Endodermal cell (in vitro differentiated cells): ENCODE data around the gene GABRB1. TPM values are rescaled to one million over a fixed set of nuclear protein-coding genes. Genes with fewer than 3 reads are reported as not detected.

Experiments used
- DNase-seq: peaks from one replicate; pipeline ENCODE4 v3.0.0-alpha.2; 2017
- H3K27ac ChIP-seq: 2 replicates; pipeline ENCODE4 v1.5.1; 2013; ENCODE audit warnings: mild to moderate bottlenecking, low read depth, low read length, moderate library complexity
- H3K27me3 ChIP-seq: 2 replicates; pipeline ENCODE4 v1.6.1; 2013; ENCODE audit warnings: mild to moderate bottlenecking, low read length, moderate library complexity; ENCODE audit not compliant: insufficient read depth, control insufficient read depth, poor library complexity, severe bottlenecking
- H3K36me3 ChIP-seq: 2 replicates; pipeline ENCODE4 v1.7.0; 2013; ENCODE audit warnings: mild to moderate bottlenecking, low read length, moderate library complexity; ENCODE audit not compliant: control insufficient read depth, insufficient read depth
- H3K4me1 ChIP-seq: one replicate; pipeline ENCODE4 v1.7.0; 2013; ENCODE audit warnings: low read length; ENCODE audit not compliant: control insufficient read depth, insufficient read depth
- H3K4me3 ChIP-seq: 2 replicates; pipeline ENCODE4 v1.5.1; 2013; ENCODE audit warnings: mild to moderate bottlenecking, low read length, moderate library complexity
- H3K9ac ChIP-seq: 2 replicates; pipeline ENCODE4 v1.6.1; 2013; ENCODE audit warnings: mild to moderate bottlenecking, low read length, moderate library complexity; ENCODE audit not compliant: poor library complexity, severe bottlenecking; ENCODE audit errors: extremely low read depth
- H3K9me3 ChIP-seq: 2 replicates; pipeline ENCODE4 v1.6.1; 2013; ENCODE audit warnings: mild to moderate bottlenecking, low read length, moderate library complexity; ENCODE audit not compliant: control insufficient read depth
- H3K27ac Mint-ChIP-seq: 2 replicates; pipeline ENCODE4 v1.8.0; 2020; ENCODE audit warnings: mixed read lengths
- H3K27me3 Mint-ChIP-seq: 2 replicates; pipeline ENCODE4 v1.8.0; 2021; ENCODE audit warnings: mild to moderate bottlenecking, mixed read lengths; ENCODE audit not compliant: insufficient read depth
- H3K36me3 Mint-ChIP-seq: 2 replicates; pipeline ENCODE4 v1.8.0; 2020; ENCODE audit warnings: low read depth, mixed read lengths
- H3K4me1 Mint-ChIP-seq: 2 replicates; pipeline ENCODE4 v1.8.0; 2020; ENCODE audit warnings: mixed read lengths
- H3K4me3 Mint-ChIP-seq: 2 replicates; pipeline ENCODE4 v1.8.0; 2020; ENCODE audit warnings: mild to moderate bottlenecking, moderate library complexity, mixed read lengths
- H3K9me3 Mint-ChIP-seq: 2 replicates; pipeline ENCODE4 v1.8.0; 2020; ENCODE audit warnings: mild to moderate bottlenecking, mixed read lengths
- CTCF ChIP-seq: fragments of 200-600 bp; sonication (generic); conservative IDR thresholded peaks from 2 replicates; pipeline ENCODE4 v1.5.0; 2021; ENCODE audit warnings: antibody characterized with exemption, mild to moderate bottlenecking
- WGBS, 2 experiments: methylation state at CpG; one replicate each; pipeline versions ENCODE4 v1.1.5 to v1.1.7; 2013; ENCODE audit warnings: missing lambda C conversion rate in 2 of 2, mixed read lengths in 1 of 2; ENCODE audit not compliant: insufficient coverage in 1 of 2, insufficient read length in 1 of 2; 5-methylcytosine and 5-hydroxymethylcytosine counted together
- total RNA-seq, 2 donors: library from RNA; stranded (reverse); fragmentation: NEBNext Ultra II Directional in 1 of 2; extraction: Animal tissue kit (Norgen Biotek cat#: 25700) in 1 of 2; gene quantifications; 2 replicates in 1 of 2; 3 replicates in 1 of 2; pipeline ENCODE4 v1.2.1, GENCODE V29; 2021

The GABRB1 gene
- total RNA-seq, 2 donors from 2014 or later = not detected

- H3K27ac Mint-ChIP-seq = no peak overlapping the region
- H3K9me3 Mint-ChIP-seq = peaks cover 3% of the 10 kb centered on the region
- Histone ChIP-seq H3K9ac (no peak overlapping the region), H3K4me3 (no peak overlapping the region), H3K4me1 (no peaks in the 10 kb centered on the region), H3K27ac (no peak overlapping the region), H3K27me3 (no peaks in the 10 kb centered on the region), H3K9me3 (no peaks in the 10 kb centered on the region), H3K36me3 (no peaks in the 10 kb centered on the region)
- no peak for DNase-seq
- H3K4me3 Mint-ChIP-seq = no peak overlapping the region
- H3K27me3 Mint-ChIP-seq = no peaks in the 10 kb centered on the region
- WGBS, 2 experiments = 91 to 100% methylated on average over 1 to 3 of the region's 3 CpGs
- TF ChIP-seq CTCF = no peak
- H3K36me3 Mint-ChIP-seq = no peaks in the 10 kb centered on the region
- H3K4me1 Mint-ChIP-seq = no peaks in the 10 kb centered on the region
Observed at GRCh38 chr4:47013373-47013772, 18.0 kb upstream of the GABRB1 start.

GRCh38 chr4:47017081-47017480, 14.3 kb upstream of the GABRB1 start:
- Mint-ChIP-seq H3K4me3 (no peak overlapping the region), H3K4me1 (no peaks in the 10 kb centered on the region), H3K36me3 (no peaks in the 10 kb centered on the region), H3K9me3 (no peaks in the 10 kb centered on the region), H3K27me3 (no peaks in the 10 kb centered on the region), H3K27ac (no peak overlapping the region)
- no peak for TF ChIP-seq CTCF
- Histone ChIP-seq H3K36me3 (no peaks in the 10 kb centered on the region), H3K27me3 (no peaks in the 10 kb centered on the region), H3K4me3 (no peak overlapping the region), H3K9me3 (no peaks in the 10 kb centered on the region), H3K4me1 (no peaks in the 10 kb centered on the region), H3K27ac (no peak overlapping the region), H3K9ac (no peak overlapping the region)
- DNase-seq = no peak
- 92 to 96% methylated on average over 3 to 4 of the region's 4 CpGs for WGBS, 2 experiments

GRCh38 chr4:47017494-47017893, 13.9 kb upstream of the GABRB1 start:
- Mint-ChIP-seq H3K9me3 (no peaks in the 10 kb centered on the region), H3K27me3 (no peaks in the 10 kb centered on the region), H3K27ac (no peak overlapping the region), H3K4me3 (no peak overlapping the region), H3K36me3 (no peaks in the 10 kb centered on the region), H3K4me1 (no peaks in the 10 kb centered on the region)
- Histone ChIP-seq H3K27me3 (no peaks in the 10 kb centered on the region), H3K36me3 (no peaks in the 10 kb centered on the region), H3K27ac (no peak overlapping the region), H3K4me1 (no peaks in the 10 kb centered on the region), H3K9me3 (no peaks in the 10 kb centered on the region), H3K9ac (no peak overlapping the region), H3K4me3 (no peak overlapping the region)
- WGBS, 2 experiments = 84 to 100% methylated on average over 1 of the region's 1 CpG
- no peak for DNase-seq
- no peak for TF ChIP-seq CTCF
